Spleen (tissue), 7 donors: Measurements from ENCODE around the gene EPHA3.

Source experiments
- POLR2A ChIP-seq, 3 donors: fragments of 450-650 bp; IDR thresholded peaks; one replicate each; pipeline ENCODE4 v1.5.1; 2017; ENCODE audit warnings: antibody characterized with exemption in 3 of 3, mild to moderate bottlenecking in 1 of 3
- POLR2AphosphoS5 ChIP-seq, 3 donors: sonication (generic); formaldehyde crosslinking; IDR thresholded peaks; one replicate each; pipeline ENCODE4 v1.5.1; 2017; ENCODE audit warnings: antibody characterized with exemption in 3 of 3
- TF ChIP-seq, protein P1 (sequence below), 11 experiments: fragments of 200-600 bp in 7 of 11; fragments of 450-650 bp in 4 of 11; sonication (generic) in 4 of 11; IDR thresholded peaks in 8 of 11; conservative IDR thresholded peaks in 3 of 11; 1 replicate in 7 of 11; 2 replicates in 4 of 11; pipeline versions ENCODE4 v1.4.0 to v1.8.0; 2016 to 2021; ENCODE audit warnings: antibody characterized with exemption in 11 of 11, inconsistent platforms in 4 of 11, mild to moderate bottlenecking in 1 of 11
- donor health status: DM: no; HTN: no; CAD: no; lungs with moderate emphysema.
- donor health status: DM: no; HTN: no; CAD: no.
- donor health status: DM: no; HTN: no; CAD: no.

DNA sequence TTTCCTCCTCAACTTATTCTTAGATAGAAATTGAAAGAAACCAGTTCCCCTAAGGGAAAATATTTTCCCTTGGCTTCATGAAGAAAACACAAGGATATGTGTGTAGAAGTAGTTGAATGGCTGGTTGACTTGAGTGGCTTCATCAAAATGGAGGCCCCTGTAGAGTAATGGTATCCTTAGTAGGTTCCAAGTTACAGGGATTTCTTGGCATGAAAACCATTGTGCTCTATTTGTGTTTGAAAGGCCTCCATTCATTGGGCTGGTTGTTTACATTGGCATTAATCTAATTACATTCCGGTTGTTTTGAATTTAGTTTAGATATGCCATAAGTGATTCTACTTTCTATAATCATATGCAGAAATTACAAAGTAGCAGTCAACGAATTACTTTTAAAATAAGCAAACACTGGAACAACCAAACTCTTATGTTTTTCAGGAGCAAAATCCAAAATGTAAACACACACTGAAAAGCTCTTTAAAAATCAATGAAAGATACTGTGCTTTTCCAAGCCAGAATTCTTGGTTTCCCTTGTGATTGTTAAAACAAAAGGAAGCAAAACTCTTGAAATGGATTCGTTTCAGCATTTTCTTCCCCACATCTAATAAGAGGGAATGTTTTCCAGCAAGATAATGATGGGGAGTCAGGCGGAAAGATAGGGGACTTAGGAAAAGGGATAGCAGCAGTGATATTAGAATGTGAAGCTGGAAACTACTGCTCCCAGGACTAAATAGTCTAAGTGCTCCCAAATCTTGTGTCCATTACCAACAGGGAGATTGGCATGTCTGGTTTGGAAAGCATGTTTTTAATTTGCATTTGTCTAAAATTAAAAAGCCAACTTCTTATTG is 77.0 kb downstream of the EPHA3 start:
- TF ChIP-seq POLR2A (IDR thresholded peaks at IDR 0.05) (no peak), POLR2AphosphoS5 (IDR thresholded peaks at IDR 0.05) (no peak)
- TF ChIP-seq, protein P1, sequence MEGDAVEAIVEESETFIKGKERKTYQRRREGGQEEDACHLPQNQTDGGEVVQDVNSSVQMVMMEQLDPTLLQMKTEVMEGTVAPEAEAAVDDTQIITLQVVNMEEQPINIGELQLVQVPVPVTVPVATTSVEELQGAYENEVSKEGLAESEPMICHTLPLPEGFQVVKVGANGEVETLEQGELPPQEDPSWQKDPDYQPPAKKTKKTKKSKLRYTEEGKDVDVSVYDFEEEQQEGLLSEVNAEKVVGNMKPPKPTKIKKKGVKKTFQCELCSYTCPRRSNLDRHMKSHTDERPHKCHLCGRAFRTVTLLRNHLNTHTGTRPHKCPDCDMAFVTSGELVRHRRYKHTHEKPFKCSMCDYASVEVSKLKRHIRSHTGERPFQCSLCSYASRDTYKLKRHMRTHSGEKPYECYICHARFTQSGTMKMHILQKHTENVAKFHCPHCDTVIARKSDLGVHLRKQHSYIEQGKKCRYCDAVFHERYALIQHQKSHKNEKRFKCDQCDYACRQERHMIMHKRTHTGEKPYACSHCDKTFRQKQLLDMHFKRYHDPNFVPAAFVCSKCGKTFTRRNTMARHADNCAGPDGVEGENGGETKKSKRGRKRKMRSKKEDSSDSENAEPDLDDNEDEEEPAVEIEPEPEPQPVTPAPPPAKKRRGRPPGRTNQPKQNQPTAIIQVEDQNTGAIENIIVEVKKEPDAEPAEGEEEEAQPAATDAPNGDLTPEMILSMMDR (IDR thresholded peaks at IDR 0.05 in 8 of 11, conservative IDR thresholded peaks at IDR 0.05 in 3 of 11): no peak
